PC-3 (cell line): ENCODE data around the gene B3GNT2.

ENCODE experiments used
- EZH2 ChIP-seq: fragments of 300-600 bp; sonication (generic); IDR thresholded peaks from one replicate; pipeline ENCODE4 v1.6.1; 2017; ENCODE audit warnings: antibody characterized with exemption, mild to moderate bottlenecking, low read length; ENCODE audit not compliant: unreplicated experiment
- TF ChIP-seq, protein P1 (sequence below): fragments of 300-600 bp; sonication (generic); conservative IDR thresholded peaks from 2 replicates; pipeline ENCODE4 v1.5.1; 2017; ENCODE audit warnings: antibody characterized with exemption, low read depth, mild to moderate bottlenecking, low read length

DNA sequence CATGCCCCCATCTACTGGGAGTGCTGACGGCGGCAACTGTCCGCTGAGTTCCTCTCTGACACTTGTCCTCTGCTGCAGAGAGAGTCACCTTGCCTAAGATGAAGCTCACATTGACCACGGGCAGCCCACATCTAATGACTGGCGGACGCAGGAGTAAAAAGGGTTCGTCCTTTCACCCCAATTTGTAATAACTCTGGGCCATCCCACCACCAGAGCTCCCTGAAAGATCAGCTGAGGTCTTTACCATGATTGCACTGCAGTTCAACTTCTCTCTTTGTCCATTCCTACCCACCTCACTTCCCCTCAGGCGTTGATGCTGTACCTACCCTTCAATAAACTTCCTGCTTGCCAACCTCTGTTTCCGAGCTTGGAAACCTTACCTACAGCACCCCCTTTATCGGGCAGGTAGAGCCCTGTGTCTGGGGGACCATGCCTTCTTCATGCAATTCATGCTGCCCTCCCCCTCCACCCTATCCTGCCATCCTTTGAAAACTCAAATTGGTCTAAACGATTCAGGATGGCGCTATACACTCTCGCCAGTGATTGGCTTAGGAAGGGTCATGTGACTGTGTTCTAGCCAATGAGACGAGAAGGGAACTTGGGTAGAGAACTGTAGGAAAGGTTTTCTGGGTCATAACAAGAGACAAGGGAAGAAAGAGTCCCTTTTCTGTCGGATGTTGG lies 10.3 kb upstream of the B3GNT2 start:
- TF ChIP-seq, protein P1, sequence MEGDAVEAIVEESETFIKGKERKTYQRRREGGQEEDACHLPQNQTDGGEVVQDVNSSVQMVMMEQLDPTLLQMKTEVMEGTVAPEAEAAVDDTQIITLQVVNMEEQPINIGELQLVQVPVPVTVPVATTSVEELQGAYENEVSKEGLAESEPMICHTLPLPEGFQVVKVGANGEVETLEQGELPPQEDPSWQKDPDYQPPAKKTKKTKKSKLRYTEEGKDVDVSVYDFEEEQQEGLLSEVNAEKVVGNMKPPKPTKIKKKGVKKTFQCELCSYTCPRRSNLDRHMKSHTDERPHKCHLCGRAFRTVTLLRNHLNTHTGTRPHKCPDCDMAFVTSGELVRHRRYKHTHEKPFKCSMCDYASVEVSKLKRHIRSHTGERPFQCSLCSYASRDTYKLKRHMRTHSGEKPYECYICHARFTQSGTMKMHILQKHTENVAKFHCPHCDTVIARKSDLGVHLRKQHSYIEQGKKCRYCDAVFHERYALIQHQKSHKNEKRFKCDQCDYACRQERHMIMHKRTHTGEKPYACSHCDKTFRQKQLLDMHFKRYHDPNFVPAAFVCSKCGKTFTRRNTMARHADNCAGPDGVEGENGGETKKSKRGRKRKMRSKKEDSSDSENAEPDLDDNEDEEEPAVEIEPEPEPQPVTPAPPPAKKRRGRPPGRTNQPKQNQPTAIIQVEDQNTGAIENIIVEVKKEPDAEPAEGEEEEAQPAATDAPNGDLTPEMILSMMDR = no peak
- TF ChIP-seq EZH2 = no peak
